Ecto neural progenitor cell (in vitro differentiated cells): ENCODE results near the gene SYNPO2L.

ENCODE experiments used
- DNase-seq: peaks from one replicate; pipeline ENCODE4 v3.0.0-alpha.2; 2018; ENCODE audit warnings: low spot score

The SYNPO2L gene

DNA sequence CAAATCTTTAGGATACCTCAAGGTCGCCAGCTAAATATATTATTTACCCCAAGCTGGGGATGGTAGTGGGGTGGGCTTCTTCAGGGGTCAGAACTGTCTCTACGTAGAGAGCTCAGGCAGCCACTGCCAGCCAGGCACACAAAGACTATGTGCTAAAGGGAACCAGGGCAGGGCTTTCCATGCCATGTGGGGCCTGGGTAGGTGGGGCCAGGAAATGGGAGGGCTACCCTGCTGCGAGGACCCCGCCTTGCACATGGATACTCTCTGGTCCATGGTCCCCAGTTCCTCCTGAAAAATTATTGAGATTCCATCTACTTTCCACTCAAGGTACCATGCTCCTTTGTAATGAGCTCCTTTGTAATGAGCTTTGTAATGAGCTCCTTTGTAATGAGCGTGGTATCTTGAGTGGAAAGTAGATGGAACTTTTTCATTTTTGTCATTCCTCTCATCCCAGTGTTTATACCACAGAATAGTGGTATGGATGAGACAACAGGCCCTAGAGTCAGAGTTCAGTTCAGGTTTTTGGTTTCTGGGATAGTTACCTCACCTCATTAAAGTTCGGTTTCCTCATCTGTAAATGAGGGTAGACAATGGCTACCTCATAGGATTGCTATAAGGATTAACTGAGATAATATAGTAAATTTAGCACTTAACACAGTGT lies 5.8 kb downstream of the SYNPO2L start:
- no peak for DNase-seq

- no peak for DNase-seq
These were observed 6.6 kb downstream of the SYNPO2L start for GRCh38 chr10:73648975-73649829.

- peak; percentile 51 for DNase-seq
These were observed 7.8 kb downstream of the SYNPO2L start for GRCh38 chr10:73647875-73648651.

GRCh38 chr10:73647211-73647874 lies 8.5 kb downstream of the SYNPO2L start:
- peak; percentile 83 for DNase-seq

DNA sequence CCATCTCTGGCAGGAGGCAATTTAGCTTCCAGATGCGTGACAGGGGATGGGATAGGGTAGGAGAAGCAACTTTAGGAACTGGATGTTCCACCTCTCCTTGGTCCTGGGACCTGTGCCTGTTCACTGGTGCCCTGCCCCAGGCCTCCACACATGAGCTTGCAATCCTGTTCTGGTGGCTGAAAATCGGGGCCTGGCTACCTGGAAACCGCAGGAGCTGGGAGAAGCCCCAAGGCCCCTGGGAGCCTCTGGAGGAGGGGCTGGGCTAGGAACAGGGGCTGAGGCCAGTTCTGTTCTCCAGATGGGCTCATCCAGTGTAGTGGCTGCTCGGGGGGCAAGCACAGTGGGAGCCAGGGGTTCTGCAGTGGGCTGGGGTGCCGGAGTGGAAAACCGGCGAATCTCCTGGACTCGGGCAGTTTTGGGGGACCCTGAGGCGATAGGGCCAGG lies 9.2 kb downstream of the SYNPO2L start:
- peak; percentile 57 for DNase-seq

GRCh38 chr10:73645251-73645650 lies 10.6 kb downstream of the SYNPO2L start:
- DNase-seq, result no peak

- DNase-seq, result no peak
These were observed 11.1 kb downstream of the SYNPO2L start for GRCh38 chr10:73644767-73645166.

DNA sequence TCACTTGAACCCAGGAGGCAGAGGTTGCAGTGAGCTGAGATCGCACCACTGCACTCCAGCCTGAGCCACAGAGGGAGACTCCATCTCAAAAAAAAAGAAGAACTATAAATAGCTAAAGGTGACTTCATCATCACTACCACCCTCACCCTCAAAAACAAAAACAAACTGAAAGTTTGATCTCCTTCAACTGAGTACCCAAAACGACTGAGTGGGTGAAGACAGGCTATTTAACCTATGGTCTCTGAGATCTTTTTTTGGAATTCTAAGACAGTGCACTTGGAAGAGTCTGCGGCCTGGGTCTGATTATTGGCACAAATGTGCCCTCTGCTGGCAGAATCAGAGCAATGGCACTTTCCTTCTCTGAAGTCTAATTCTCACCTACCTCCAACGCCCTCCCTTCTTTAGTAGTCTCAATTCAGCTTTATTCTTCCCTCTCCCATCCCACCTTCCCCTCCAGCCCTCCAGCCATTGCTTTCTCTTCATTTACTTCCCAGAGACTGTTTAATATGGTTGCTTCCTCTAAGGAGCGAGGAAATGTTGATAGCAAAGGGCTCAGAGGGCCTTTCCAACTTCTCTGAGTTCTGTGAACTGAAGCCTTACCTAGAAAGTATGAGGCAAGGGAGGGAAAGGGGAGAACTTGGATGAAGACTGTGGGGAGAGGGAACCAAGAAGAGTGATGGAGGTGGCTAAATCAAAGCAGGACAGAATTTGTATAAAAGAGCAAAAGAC lies 11.7 kb downstream of the SYNPO2L start:
- peak; percentile 72 for DNase-seq

DNA sequence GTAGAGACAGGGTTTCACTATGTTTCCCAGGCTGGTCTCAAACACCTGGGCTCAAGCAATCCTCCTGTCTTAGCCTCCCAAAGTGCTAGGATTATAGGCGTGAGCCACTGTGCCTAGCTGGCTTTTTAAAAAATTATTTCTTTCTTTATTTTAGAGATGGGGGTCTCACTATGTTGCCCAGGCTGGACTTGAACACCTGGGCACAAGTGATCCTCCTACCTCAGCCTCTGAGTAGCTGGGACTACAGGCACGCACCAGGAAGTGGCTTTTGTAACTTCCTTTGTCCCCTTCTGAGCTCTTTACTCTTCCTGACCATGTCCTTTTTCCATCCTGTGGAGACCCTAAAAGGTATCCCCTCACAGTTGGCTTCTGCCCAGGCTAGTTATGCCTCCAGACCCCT lies 12.5 kb downstream of the SYNPO2L start:
- no peak for DNase-seq

GRCh38 chr10:73641328-73642060 lies 14.3 kb downstream of the SYNPO2L start, which contains the start of gene MYOZ1:
MYOZ1 (minus strand) TSS chr10:73641474; CDS start chr10:73640017, 1,457 bp downstream.
- no peak for DNase-seq

- DNase-seq, result no peak
These were observed 16.5 kb downstream of the SYNPO2L start for GRCh38 chr10:73639286-73639685.

- no peak for DNase-seq
These were observed 20.0 kb downstream of the SYNPO2L start for GRCh38 chr10:73635781-73636180.

DNA sequence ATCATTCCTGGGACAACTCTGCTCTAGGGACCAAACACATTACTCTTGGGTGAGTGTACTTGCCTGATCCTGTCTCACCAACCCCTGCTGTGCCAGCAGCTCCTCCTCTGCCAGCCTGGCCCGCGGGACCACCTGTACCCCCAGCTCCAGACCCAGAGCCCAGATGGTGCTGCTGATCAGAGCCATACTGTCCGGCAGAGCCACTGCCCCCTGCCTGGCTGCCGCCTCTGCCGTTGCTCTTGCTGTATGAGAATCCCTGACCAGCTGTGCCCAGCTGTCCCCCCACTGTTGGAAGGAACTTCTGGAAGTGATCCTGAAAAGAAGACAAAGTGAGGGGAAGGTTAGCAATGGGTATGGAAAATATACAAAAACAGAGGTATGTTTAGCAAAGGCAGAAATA lies 21.4 kb downstream of the SYNPO2L start:
- no peak for DNase-seq

DNA sequence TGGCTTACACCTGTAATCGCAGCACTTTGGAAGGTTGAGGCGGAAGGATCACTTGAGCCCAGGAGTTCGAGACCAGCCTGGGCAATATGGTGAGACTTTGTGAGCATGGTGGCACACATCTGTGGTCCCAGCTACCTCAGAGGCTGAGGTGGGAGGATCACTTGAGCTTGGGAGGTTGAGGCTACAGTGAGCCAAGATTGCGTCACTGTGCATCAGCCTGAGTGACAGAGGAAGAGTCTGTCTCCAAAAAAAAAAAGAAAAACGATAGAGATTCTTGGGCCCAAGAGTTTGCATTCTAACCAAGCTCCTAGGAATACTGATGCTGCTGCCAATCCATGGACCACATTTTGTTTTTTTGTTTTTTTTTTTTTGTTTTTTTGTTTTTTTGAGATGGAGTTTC lies 26.7 kb downstream of the SYNPO2L start:
- DNase-seq, result no peak

DNA sequence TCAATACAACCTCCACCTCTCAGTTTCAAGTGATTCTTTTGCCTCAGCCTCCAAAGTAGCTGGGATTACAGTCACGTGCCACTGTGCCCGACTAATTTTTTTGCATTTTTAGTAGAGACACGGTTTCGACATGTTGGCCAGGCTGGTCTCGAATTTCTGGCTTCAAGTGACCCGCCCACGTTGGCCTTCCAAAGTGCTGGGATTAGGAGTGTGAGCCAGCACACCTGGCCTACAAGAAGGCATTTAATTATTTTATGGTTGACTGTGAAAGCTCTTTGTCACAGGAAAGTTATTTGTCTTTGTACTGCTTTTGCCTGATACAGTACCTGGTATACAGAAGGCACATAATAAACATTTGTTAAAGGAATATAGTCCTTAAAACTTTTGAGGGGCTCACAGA lies 27.4 kb downstream of the SYNPO2L start:
- no peak for DNase-seq

GRCh38 chr10:73627300-73627699 lies 28.5 kb downstream of the SYNPO2L start:
- no peak for DNase-seq

GRCh38 chr10:73625884-73626752 lies 29.7 kb downstream of the SYNPO2L start:
- DNase-seq, result peak; percentile 93

DNA sequence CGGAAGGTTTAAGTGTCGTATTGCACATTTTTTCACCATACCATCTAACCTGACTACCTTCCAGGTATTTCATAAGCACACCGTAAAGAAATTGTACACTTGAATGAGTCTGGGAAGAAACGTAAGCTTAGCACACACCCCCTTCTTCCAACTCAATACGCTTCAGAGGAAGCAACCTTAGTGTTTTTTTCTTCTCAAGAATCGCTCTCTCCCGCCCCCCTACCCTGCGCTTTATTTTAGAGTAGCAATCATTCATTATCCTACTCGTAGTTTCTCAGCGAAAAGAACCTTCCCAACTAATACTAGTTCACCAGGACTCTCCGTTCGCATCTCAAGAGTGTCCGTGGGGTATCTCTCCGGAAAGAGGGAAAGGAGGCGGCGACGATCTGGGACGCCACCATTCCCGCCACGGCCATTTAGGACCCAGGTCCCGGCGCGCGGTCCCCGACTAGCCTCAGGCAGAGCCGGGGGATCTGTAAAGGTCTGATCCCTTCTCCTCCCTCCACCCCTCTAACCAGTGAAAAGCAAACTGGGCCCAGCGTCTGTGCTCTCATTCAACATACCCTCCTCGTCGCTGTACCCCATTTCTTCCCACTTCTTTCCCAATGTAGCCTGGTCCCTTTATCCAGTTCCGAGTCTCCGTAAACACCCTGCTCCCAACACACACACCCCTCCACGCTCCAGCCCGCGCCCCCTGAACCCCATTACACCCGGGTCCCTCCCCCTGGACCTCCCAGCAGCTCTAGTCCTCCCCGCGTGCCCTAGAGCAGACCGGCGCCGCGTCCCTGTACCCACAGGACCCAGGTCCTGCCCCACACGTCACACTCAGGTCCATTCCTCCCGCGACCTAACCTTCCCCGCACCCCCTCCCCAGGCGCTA lies 30.6 kb downstream of the SYNPO2L start:
- peak; percentile 77 for DNase-seq

DNA sequence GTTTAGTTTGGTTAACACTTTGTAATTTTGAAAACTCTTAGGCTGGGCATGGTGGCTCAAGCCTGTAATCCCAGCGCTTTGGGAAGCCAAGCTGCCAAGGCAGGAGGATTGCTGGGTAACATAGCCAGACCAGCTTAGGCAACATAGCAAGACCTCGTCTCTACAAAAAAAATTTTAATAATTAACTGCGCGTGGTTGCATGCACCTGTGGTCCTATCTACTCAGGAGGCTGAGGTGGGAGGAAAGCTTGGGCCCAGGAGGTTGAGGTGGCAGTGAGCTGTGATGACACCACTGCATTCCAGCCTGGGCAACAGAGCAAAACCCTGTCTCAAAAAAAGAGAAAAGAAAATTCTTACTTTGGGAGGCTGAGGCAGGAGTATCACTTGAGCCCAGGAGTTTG lies 32.8 kb downstream of the SYNPO2L start:
- no peak for DNase-seq
